Mesendoderm (in vitro differentiated cells): ENCODE measurements around the gene GBX2.

ENCODE experiments used
- DNase-seq: peaks from one replicate; pipeline ENCODE4 v3.0.0; 2013
- H2AK5ac ChIP-seq: 2 replicates; pipeline ENCODE4 v1.6.1; 2013; ENCODE audit warnings: low read length, inconsistent platforms
- H2BK120ac ChIP-seq: 2 replicates; pipeline ENCODE4 v1.6.1; 2013; ENCODE audit warnings: low read depth, mild to moderate bottlenecking, low read length, moderate library complexity, mixed read lengths
- H2BK15ac ChIP-seq: replicated peaks from 2 replicates; pipeline ENCODE4 v1.6.1; 2013; ENCODE audit warnings: low read depth, mild to moderate bottlenecking, moderate library complexity
- H2BK5ac ChIP-seq: 2 replicates; pipeline ENCODE4 v1.6.1; 2013; ENCODE audit warnings: low read length, inconsistent platforms
- H3K18ac ChIP-seq: 2 replicates; pipeline ENCODE4 v1.6.1; 2013; ENCODE audit warnings: mild to moderate bottlenecking, low read length, mixed read lengths
- H3K23ac ChIP-seq: one replicate; pipeline ENCODE4 v1.6.1; 2013; ENCODE audit warnings: low read length
- H3K27ac ChIP-seq: 2 replicates; pipeline ENCODE4 v1.5.1; 2013; ENCODE audit warnings: low read depth, mild to moderate bottlenecking, inconsistent platforms, low read length, moderate library complexity
- H3K27me3 ChIP-seq: 2 replicates; pipeline ENCODE4 v1.6.1; 2013; ENCODE audit warnings: low read length, control low read depth, mild to moderate bottlenecking, inconsistent platforms; ENCODE audit not compliant: insufficient read depth, poor library complexity
- H3K36me3 ChIP-seq: 2 replicates; pipeline ENCODE4 v1.6.1; 2013; ENCODE audit warnings: low read length, inconsistent platforms; ENCODE audit not compliant: control insufficient read depth, insufficient read depth
- H3K4ac ChIP-seq: one replicate; pipeline ENCODE4 v1.6.1; 2013; ENCODE audit warnings: low read depth, mild to moderate bottlenecking, low read length, moderate library complexity
- H3K4me1 ChIP-seq: 2 replicates; pipeline ENCODE4 v1.6.1; 2013; ENCODE audit warnings: low read depth, low read length, inconsistent platforms; ENCODE audit not compliant: control insufficient read depth
- H3K4me2 ChIP-seq: 2 replicates; pipeline ENCODE4 v1.6.1; 2013; ENCODE audit warnings: low read length
- H3K4me3 ChIP-seq: 2 replicates; pipeline ENCODE4 v1.5.1; 2013; ENCODE audit warnings: mild to moderate bottlenecking, low read length
- H3K56ac ChIP-seq: one replicate; pipeline ENCODE4 v1.6.1; 2013; ENCODE audit warnings: low read length
- H3K79me1 ChIP-seq: 2 replicates; pipeline ENCODE4 v1.6.1; 2013; ENCODE audit warnings: low read length, inconsistent platforms
- H3K79me2 ChIP-seq: 2 replicates; pipeline ENCODE4 v1.6.1; 2013; ENCODE audit warnings: mild to moderate bottlenecking, low read length; ENCODE audit not compliant: control insufficient read depth, insufficient read depth
- H3K9ac ChIP-seq: 2 replicates; pipeline ENCODE4 v1.6.1; 2013; ENCODE audit warnings: low read length, inconsistent platforms
- H4K5ac ChIP-seq: one replicate; pipeline ENCODE4 v1.6.1; 2013; ENCODE audit warnings: low read length
- H4K8ac ChIP-seq: one replicate; pipeline ENCODE4 v1.6.1; 2013; ENCODE audit warnings: low read depth, mild to moderate bottlenecking, control low read depth, low read length, moderate library complexity
- WGBS: extraction: QIAGEN DNeasy Blood & Tissue Kit; methylation state at CpG from one replicate; pipeline ENCODE4 v1.1.7; 2013; ENCODE audit warnings: low lambda C conversion rate, missing lambda C conversion rate; ENCODE audit not compliant: insufficient coverage; ENCODE audit errors: extremely low coverage; 5-methylcytosine and 5-hydroxymethylcytosine counted together

The GBX2 gene

GRCh38 chr2:236124182-236124893, 43.8 kb downstream of the GBX2 start:
- H3K23ac ChIP-seq: no peak overlapping the region
- no peak overlapping the region for H3K18ac ChIP-seq
- no peak overlapping the region for H3K4me2 ChIP-seq
- no CpG with 5 or more reads among the region's 30 CpGs for WGBS
- no peaks in the 10 kb centered on the region for H3K79me2 ChIP-seq
- no peaks in the 10 kb centered on the region for H3K27me3 ChIP-seq
- H3K9ac ChIP-seq: no peak overlapping the region
- H2BK5ac ChIP-seq: no peak overlapping the region
- H4K8ac ChIP-seq: no peak overlapping the region
- no peaks in the 10 kb centered on the region for H3K4me1 ChIP-seq
- no peak overlapping the region for H2AK5ac ChIP-seq
- no peak overlapping the region for H3K56ac ChIP-seq
- no peak overlapping the region for H2BK15ac ChIP-seq
- no peak overlapping the region for H3K27ac ChIP-seq
- H4K5ac ChIP-seq: no peak overlapping the region
- H3K79me1 ChIP-seq: no peaks in the 10 kb centered on the region
- H3K4ac ChIP-seq: no peak overlapping the region
- H3K4me3 ChIP-seq: no peak overlapping the region
- no peak overlapping the region for H2BK120ac ChIP-seq
- H3K36me3 ChIP-seq: no peaks in the 10 kb centered on the region
- no peak for DNase-seq

- Histone ChIP-seq H3K4me3 (no peak overlapping the region), H3K4ac (no peak overlapping the region), H3K79me2 (no peaks in the 10 kb centered on the region), H3K27me3 (no peaks in the 10 kb centered on the region), H4K8ac (no peak overlapping the region), H3K9ac (no peak overlapping the region), H3K4me2 (no peak overlapping the region), H3K18ac (no peak overlapping the region), H2AK5ac (no peak overlapping the region), H3K4me1 (no peaks in the 10 kb centered on the region), H3K36me3 (no peaks in the 10 kb centered on the region), H3K56ac (no peak overlapping the region), H2BK15ac (no peak overlapping the region), H2BK120ac (no peak overlapping the region), H3K79me1 (no peaks in the 10 kb centered on the region), H3K23ac (no peak overlapping the region), H3K27ac (no peak overlapping the region), H2BK5ac (no peak overlapping the region), H4K5ac (no peak overlapping the region)
- no peak for DNase-seq
- no CpG with 5 or more reads among the region's 19 CpGs for WGBS
Measured at GRCh38 chr2:236123716-236124115, 44.5 kb downstream of the GBX2 start.

- H3K4ac ChIP-seq: no peak overlapping the region
- H3K4me1 ChIP-seq: no peaks in the 10 kb centered on the region
- no peaks in the 10 kb centered on the region for H3K36me3 ChIP-seq
- no peak overlapping the region for H2BK120ac ChIP-seq
- H3K4me3 ChIP-seq: no peak overlapping the region
- H3K27me3 ChIP-seq: peaks cover 2% of the 10 kb centered on the region
- DNase-seq: no peak
- H4K5ac ChIP-seq: no peak overlapping the region
- no peak overlapping the region for H3K23ac ChIP-seq
- WGBS: no CpG with 5 or more reads among the region's 3 CpGs
- H3K56ac ChIP-seq: no peak overlapping the region
- H2AK5ac ChIP-seq: no peak overlapping the region
- H3K79me1 ChIP-seq: no peaks in the 10 kb centered on the region
- H2BK5ac ChIP-seq: no peak overlapping the region
- no peak overlapping the region for H3K18ac ChIP-seq
- no peak overlapping the region for H4K8ac ChIP-seq
- no peaks in the 10 kb centered on the region for H3K79me2 ChIP-seq
- no peak overlapping the region for H3K27ac ChIP-seq
- no peak overlapping the region for H3K9ac ChIP-seq
- no peak overlapping the region for H3K4me2 ChIP-seq
- H2BK15ac ChIP-seq: no peak overlapping the region
Measured at GRCh38 chr2:236122236-236122635, 46.0 kb downstream of the GBX2 start.

- Histone ChIP-seq H3K4me3 (no peak overlapping the region), H4K5ac (no peak overlapping the region), H3K4me1 (no peaks in the 10 kb centered on the region), H3K79me1 (no peaks in the 10 kb centered on the region), H3K9ac (no peak overlapping the region), H2BK15ac (no peak overlapping the region), H2BK5ac (no peak overlapping the region), H3K56ac (no peak overlapping the region), H3K4me2 (no peak overlapping the region), H3K27ac (no peak overlapping the region), H2AK5ac (no peak overlapping the region), H3K4ac (no peak overlapping the region), H4K8ac (no peak overlapping the region), H3K18ac (no peak overlapping the region), H3K23ac (no peak overlapping the region), H3K79me2 (no peaks in the 10 kb centered on the region), H3K36me3 (no peaks in the 10 kb centered on the region), H2BK120ac (no peak overlapping the region), H3K27me3 (peaks cover 2% of the 10 kb centered on the region)
- no CpG with 5 or more reads among the region's 7 CpGs for WGBS
- no peak for DNase-seq
Measured at GRCh38 chr2:236121546-236121945, 46.6 kb downstream of the GBX2 start.

GRCh38 chr2:236120829-236121228, 47.4 kb downstream of the GBX2 start:
- Histone ChIP-seq H2AK5ac (no peak overlapping the region), H3K79me1 (no peaks in the 10 kb centered on the region), H3K27me3 (peaks cover 2% of the 10 kb centered on the region), H3K27ac (no peak overlapping the region), H3K4me3 (no peak overlapping the region), H2BK15ac (no peak overlapping the region), H4K5ac (no peak overlapping the region), H4K8ac (no peak overlapping the region), H3K9ac (no peak overlapping the region), H3K79me2 (no peaks in the 10 kb centered on the region), H2BK120ac (no peak overlapping the region), H3K18ac (no peak overlapping the region), H3K56ac (no peak overlapping the region), H2BK5ac (no peak overlapping the region), H3K23ac (no peak overlapping the region), H3K36me3 (no peaks in the 10 kb centered on the region), H3K4me1 (no peaks in the 10 kb centered on the region), H3K4me2 (no peak overlapping the region), H3K4ac (no peak overlapping the region)
- DNase-seq: no peak
- no CpG with 5 or more reads among the region's 5 CpGs for WGBS

GRCh38 chr2:236120141-236120601, 48.0 kb downstream of the GBX2 start:
- no CpG with 5 or more reads among the region's 29 CpGs for WGBS

More at GRCh38 chr2:236120141-236120601, 48.0 kb downstream of the GBX2 start:
- no peak overlapping the region for H2BK15ac ChIP-seq
- no peaks in the 10 kb centered on the region for H3K79me1 ChIP-seq
- H3K18ac ChIP-seq: no peak overlapping the region
- H3K79me2 ChIP-seq: no peaks in the 10 kb centered on the region
- H3K27me3 ChIP-seq: peaks cover 2% of the 10 kb centered on the region
- no peak overlapping the region for H2BK5ac ChIP-seq
- no peak overlapping the region for H3K56ac ChIP-seq
- H3K4ac ChIP-seq: no peak overlapping the region
- H2BK120ac ChIP-seq: no peak overlapping the region
- DNase-seq: no peak
- H3K4me3 ChIP-seq: no peak overlapping the region
- H3K27ac ChIP-seq: no peak overlapping the region
- H2AK5ac ChIP-seq: no peak overlapping the region
- no peak overlapping the region for H3K4me2 ChIP-seq
- no peaks in the 10 kb centered on the region for H3K4me1 ChIP-seq
- no peak overlapping the region for H3K23ac ChIP-seq
- H4K5ac ChIP-seq: no peak overlapping the region
- no peak overlapping the region for H3K9ac ChIP-seq
- H4K8ac ChIP-seq: no peak overlapping the region
- no peaks in the 10 kb centered on the region for H3K36me3 ChIP-seq
